Activated naive CD8-positive, alpha-beta T cell (primary cell): ENCODE measurements around the gene PPM1H.
"Not testable (repeated sequence)": the region's sequence is repeated elsewhere in the genome, so short reads cannot be mapped to it uniquely, and the experiment has no call there.

Experiments used
- H3K27ac Mint-ChIP-seq: one replicate; pipeline ENCODE4 v1.8.0; 2021; ENCODE audit warnings: mixed read lengths
- H3K27me3 Mint-ChIP-seq: one replicate; pipeline ENCODE4 v1.8.0; 2021; ENCODE audit warnings: mixed read lengths
- H3K36me3 Mint-ChIP-seq: one replicate; pipeline ENCODE4 v1.8.0; 2021; ENCODE audit warnings: mixed read lengths
- H3K4me1 Mint-ChIP-seq: one replicate; pipeline ENCODE4 v1.8.0; 2021; ENCODE audit warnings: low read depth, mixed read lengths
- H3K4me3 Mint-ChIP-seq: one replicate; pipeline ENCODE4 v1.8.0; 2021; ENCODE audit warnings: mild to moderate bottlenecking, mixed read lengths
- H3K9me3 Mint-ChIP-seq: one replicate; pipeline ENCODE4 v1.8.0; 2021; ENCODE audit warnings: low read depth, mixed read lengths

The PPM1H gene

DNA sequence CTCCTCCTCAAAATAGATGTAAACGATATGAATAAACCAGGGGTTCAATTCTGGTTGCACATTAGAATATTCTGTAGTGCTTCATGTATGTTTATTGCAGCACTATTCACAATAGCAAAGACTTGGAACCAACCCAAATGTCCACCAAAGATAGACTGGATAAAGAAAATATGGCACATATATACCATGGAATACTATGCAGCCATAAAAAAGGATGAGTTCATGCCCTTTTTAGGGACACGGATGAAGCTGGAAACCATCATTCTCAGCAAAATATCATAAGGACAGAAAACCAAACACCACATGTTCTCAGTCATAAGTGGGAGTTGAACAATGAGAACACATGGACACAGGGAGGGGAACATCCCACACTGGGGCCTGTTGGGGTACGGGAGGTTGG is 55.7 kb downstream of the PPM1H start:
- H3K27ac Mint-ChIP-seq, H3K27me3 Mint-ChIP-seq, H3K36me3 Mint-ChIP-seq, H3K4me1 Mint-ChIP-seq, H3K4me3 Mint-ChIP-seq, H3K9me3 Mint-ChIP-seq: not testable (repeated sequence)

DNA sequence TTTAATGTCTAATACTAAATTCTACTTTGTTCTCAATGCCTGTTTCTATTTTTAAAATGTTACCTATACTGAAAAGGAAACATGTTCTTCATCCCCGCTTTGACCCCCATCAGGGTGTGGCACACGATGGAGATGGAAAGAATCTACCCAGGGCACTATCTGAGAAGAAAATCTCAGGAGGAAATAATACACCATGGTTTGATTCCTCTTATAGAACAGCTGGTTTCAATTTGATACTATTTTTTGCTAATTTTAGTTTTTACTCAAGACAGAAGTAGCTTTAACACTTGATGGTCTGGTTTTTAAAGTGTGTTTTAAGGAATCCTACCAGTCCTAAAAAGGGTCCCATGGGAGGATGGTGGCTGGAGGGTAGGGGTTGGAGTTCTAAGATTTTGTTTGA is 56.7 kb downstream of the PPM1H start:
- Mint-ChIP-seq H3K4me1 (no peaks in the 10 kb centered on the region), H3K27ac (no peak overlapping the region), H3K36me3 (no peaks in the 10 kb centered on the region), H3K9me3 (no peaks in the 10 kb centered on the region), H3K4me3 (no peak overlapping the region), H3K27me3 (peaks cover 5% of the 10 kb centered on the region)

DNA sequence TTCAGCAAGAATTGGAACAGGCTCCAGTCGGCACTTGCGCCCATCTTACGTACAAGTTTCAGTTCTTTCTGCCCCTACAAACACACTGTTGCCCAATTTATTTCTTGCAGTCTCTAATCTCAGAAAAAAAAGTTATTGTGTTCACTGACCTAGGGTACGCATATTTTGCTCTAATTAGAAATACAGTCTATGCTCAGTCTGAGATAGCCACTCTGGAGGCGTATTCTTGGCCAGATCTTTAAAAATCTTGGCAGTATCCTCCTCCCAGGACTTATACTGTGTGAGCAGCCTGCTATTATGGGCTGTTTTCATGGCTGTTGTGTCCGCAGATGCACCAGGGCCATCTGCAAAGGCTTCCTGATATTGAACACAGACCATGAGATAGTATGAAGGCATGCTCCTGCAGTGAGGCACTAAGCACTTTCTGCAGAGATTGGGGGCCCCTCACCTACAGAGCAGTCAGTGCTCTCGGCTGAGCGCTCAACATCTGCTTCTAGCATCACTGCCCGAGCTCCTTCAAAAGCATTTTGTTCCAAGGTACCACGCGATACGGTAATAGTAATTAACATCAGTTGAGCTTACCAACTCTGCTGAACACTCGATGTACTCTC is 57.9 kb downstream of the PPM1H start:
- Mint-ChIP-seq H3K4me3 (no peak overlapping the region), H3K4me1 (no peaks in the 10 kb centered on the region), H3K27ac (no peak overlapping the region), H3K36me3 (no peaks in the 10 kb centered on the region), H3K9me3 (no peaks in the 10 kb centered on the region), H3K27me3 (peaks cover 5% of the 10 kb centered on the region)

DNA sequence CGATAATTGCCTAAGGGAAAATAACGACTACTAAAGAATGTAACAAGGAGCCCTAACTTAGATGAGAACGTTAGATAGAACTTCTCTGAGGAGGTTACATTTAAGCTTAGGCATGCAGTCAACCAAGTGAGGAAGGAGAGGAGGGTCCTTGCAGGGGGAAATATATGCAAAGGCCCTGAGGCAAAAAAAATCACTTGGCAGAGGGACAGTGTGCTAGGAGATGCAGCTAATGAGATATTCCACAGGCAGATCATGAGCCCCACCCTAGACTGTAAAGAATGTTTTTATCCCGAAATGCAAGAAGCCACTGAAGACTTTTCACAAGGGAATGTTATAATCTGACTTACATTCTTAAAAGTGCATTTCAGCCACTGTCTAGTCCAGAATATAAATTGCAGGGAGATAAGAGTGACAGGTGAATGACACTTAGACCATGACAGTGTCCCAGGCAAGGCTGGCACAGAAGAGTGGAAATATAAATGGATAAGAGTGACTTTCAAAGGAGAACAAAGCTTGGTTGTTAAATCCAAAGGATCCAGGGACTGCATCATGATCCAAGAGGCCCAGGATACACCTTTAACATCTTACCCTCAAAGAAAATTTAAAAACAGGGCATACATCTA is 61.0 kb downstream of the PPM1H start:
- no peak overlapping the region for H3K27ac Mint-ChIP-seq
- no peaks in the 10 kb centered on the region for H3K36me3 Mint-ChIP-seq
- H3K4me3 Mint-ChIP-seq, result no peak overlapping the region
- H3K9me3 Mint-ChIP-seq, result no peaks in the 10 kb centered on the region
- H3K4me1 Mint-ChIP-seq, result no peaks in the 10 kb centered on the region
- peaks cover 10% of the 10 kb centered on the region for H3K27me3 Mint-ChIP-seq

DNA sequence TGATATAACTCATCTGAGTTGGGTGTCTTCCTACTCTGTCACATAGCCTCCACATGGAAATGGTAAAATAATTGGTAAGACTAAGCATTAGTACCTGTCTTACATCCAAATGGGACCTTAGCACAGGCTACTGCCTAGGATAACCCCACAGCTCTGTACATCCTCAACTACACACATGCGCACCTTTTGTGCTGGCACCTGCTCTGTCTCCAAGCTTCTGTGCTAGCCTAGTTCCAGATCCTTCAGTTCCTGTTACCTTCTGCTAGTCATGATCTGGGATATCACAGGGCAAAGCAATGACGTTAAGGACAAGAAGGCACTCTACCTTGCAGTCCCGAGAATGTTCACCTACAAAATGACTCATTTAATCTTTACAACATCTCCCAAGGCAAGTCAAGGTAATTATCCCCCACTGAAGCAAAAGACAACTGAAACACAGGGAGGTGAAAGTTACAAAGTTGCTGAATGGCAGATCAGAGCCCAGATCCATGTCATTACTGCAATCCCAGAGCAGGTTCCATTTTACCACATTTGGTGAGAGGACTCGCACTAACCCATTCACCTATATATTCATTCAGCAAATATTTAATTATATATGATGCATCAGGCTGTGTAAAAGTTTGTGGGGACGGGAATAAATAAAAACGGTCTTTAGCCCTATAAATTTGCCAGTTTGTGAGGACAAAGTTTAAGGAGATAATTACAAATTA is 61.7 kb downstream of the PPM1H start:
- Mint-ChIP-seq H3K4me3 (no peak overlapping the region), H3K27ac (no peak overlapping the region), H3K36me3 (no peaks in the 10 kb centered on the region), H3K9me3 (no peaks in the 10 kb centered on the region), H3K27me3 (peaks cover 10% of the 10 kb centered on the region), H3K4me1 (no peaks in the 10 kb centered on the region)

DNA sequence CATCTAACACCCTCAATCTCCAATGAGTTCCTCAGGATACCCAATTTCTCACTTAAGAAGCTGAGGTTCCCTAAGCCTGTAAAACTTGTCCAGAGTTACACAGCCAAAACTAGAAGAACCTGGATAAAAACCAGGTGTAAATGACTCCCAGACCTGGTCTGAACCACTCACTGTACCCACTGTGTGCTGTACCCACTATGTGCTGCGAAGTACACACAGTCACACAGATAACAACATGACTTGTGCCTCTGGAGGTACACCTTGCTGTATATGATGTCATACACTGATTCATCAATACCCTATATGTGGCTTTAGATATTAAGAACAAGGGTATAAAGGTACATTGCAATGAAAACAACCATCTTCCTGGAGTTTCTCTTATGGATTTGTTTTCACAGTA is 66.1 kb downstream of the PPM1H start:
- no peaks in the 10 kb centered on the region for H3K36me3 Mint-ChIP-seq
- no peak overlapping the region for H3K27ac Mint-ChIP-seq
- no peaks in the 10 kb centered on the region for H3K9me3 Mint-ChIP-seq
- H3K4me3 Mint-ChIP-seq, result no peak overlapping the region
- H3K27me3 Mint-ChIP-seq, result peaks cover 6% of the 10 kb centered on the region
- no peaks in the 10 kb centered on the region for H3K4me1 Mint-ChIP-seq

DNA sequence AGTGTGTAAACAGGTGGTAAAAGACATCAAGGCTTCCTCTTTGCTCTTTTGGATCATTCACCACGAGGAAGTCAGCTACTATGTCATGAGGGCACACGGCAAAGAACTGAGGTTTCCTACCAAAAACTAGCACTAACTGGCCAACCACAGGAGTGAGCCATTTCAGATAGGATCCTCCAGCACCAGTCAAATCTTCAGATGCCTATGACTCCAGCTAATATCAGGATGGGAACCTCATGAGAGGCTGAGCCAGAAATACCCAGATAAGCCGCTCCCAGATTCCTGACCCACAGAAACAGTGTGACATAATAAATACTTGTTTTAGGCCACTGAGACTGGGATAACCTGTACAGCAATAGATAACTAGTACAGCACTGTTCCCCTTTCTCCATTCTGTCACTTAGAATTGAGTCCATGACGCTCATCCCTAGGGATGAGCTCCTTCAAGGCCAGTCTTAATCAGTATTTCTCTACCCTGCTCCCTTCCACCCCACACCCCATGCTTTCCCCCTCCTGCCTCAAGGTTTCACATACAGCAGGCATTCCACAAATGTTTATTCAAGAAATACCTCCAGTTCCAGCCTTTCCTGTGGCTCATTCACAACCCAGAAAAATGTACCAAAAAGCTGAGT is 68.4 kb downstream of the PPM1H start:
- no peaks in the 10 kb centered on the region for H3K36me3 Mint-ChIP-seq
- H3K27me3 Mint-ChIP-seq, result peaks cover 6% of the 10 kb centered on the region
- no peak overlapping the region for H3K27ac Mint-ChIP-seq
- no peak overlapping the region for H3K4me3 Mint-ChIP-seq
- no peaks in the 10 kb centered on the region for H3K9me3 Mint-ChIP-seq
- no peaks in the 10 kb centered on the region for H3K4me1 Mint-ChIP-seq

DNA sequence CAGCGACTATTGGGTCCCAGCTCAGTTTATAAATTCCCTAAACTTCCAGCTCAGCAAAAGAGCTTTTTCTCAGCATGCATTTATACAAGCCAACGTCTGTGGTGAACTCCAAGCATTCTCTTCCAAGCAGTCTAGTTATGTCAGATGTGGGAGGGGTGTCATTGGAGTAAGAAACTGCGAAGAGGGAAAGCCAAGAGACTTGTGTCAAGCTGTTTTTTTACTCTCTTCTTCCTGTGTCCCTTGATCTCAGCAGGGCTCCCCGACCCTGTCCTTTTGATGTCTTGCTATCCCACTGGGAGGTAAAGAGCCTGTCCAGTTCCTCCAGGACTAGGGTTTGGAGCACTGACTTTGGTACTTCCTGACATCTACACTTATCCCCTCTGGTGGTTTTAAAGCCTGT is 69.0 kb downstream of the PPM1H start:
- Mint-ChIP-seq H3K9me3 (no peaks in the 10 kb centered on the region), H3K4me3 (no peak overlapping the region), H3K27ac (no peak overlapping the region), H3K27me3 (peaks cover 6% of the 10 kb centered on the region), H3K4me1 (no peaks in the 10 kb centered on the region), H3K36me3 (no peaks in the 10 kb centered on the region)

DNA sequence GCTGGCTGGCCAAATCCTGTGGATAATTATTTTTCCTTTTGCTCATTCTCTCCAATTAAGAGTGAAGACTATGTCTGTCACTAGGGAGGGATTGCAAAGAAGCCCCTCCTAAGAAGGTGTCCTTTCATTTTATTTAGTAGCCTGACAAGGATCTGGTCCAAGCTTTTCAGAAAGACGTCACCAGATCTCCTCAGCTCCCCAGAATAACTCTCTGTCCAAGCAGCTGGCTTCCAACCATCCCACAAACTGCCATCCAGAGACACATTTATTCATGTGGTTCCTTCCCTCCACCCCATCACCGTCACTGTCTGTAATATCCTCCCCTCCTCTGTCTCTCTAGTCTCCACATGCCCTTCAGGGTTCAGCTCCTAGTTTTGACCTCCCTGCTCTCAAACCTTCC is 69.9 kb downstream of the PPM1H start:
- H3K9me3 Mint-ChIP-seq, result no peaks in the 10 kb centered on the region
- no peaks in the 10 kb centered on the region for H3K4me1 Mint-ChIP-seq
- no peaks in the 10 kb centered on the region for H3K36me3 Mint-ChIP-seq
- H3K27me3 Mint-ChIP-seq, result peaks cover 4% of the 10 kb centered on the region
- no peak overlapping the region for H3K27ac Mint-ChIP-seq
- no peak overlapping the region for H3K4me3 Mint-ChIP-seq

DNA sequence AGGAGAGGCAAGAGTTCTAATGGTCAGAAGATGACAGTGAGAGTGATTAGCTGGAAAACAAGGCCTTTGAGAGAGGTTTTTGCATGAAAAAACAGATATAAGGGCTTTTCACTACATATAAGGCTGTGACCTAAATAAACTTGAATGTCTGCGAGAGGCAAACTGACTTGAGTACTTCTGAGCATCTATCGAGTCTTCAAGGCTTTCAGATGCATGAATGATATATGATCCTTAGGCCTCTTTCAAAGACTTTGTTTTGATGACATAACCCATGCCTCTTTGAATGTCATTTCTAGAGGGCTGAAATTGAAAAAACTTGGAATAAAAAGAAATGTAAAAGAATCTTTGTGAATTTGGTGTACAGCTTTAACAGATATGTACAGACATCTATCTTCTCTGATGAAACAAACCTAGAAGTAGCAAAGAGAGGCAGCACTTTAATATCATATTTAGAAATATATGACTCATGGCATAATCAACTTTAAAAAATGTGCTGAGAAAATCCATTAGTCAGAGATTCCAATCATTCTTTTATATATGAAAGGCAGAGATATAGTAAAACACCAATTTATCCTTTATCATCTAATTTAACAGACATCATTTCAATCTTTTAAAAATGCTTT is 72.6 kb downstream of the PPM1H start:
- Mint-ChIP-seq H3K4me1 (no peaks in the 10 kb centered on the region), H3K4me3 (no peak overlapping the region), H3K36me3 (no peaks in the 10 kb centered on the region), H3K27ac (no peak overlapping the region), H3K9me3 (no peaks in the 10 kb centered on the region), H3K27me3 (peaks cover 2% of the 10 kb centered on the region)

DNA sequence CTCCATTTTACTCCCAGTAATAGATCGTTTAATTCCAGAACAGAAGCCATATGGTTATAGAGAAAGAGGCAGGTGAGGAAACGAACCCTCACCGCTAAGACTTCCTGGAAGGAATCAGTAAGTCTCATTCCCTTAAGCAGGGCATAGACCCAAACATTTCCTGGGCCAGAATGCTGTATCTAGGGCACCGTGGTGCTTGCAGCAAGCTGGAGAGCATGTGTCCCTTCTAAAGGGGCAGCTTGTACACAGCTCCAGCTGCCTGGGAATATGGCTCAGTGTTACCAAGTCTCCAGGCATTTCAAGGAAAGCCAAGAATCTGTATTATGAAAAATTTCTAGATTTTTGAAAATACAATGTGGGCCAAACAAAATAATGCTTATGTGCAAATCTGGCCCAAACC is 73.4 kb downstream of the PPM1H start:
- Mint-ChIP-seq H3K27ac (no peak overlapping the region), H3K9me3 (no peaks in the 10 kb centered on the region), H3K4me1 (no peaks in the 10 kb centered on the region), H3K4me3 (no peak overlapping the region), H3K27me3 (peaks cover 2% of the 10 kb centered on the region), H3K36me3 (no peaks in the 10 kb centered on the region)

DNA sequence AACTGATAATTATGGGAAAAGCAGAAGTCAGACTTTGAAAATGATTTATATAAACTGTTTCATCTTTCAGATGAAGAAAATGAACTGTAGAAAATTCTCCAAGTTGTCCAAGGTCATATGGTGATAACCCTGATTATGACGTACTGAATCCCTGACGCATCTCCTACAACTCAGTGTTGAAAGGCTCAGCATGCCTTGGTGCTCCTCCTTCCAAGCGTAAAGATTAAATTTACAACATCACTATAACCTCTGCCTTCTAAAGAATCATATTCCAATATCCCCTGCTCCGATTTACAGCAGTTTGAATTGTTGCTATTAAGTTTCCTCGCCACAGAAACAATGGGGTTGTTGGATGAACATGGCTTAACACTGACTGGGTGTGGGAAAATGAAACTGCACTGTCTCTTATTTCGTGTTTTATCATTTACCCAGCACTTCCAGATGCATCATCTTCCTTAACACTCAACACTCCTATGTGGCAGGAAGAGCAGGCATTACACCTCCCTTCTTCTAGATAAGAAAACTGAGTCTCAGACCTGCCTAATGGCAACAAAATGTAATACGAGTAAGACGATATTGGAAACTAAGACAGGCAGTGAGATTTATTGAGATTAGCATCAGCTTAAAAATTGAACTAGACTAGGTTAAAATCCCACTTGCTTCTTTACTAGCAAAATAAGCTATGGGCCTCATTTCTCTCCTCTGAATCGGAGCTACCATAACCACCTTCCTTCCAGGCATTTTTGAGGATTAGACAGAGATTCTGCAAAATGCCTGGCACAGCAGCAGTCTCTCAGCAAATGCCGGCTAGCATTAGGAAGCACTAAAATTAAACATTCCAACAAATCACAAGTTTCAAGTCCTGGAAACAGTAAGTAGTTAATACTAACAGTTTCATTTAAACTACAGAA is 74.2 kb downstream of the PPM1H start:
- H3K9me3 Mint-ChIP-seq, result no peaks in the 10 kb centered on the region
- no peak overlapping the region for H3K4me3 Mint-ChIP-seq
- no peaks in the 10 kb centered on the region for H3K36me3 Mint-ChIP-seq
- H3K27me3 Mint-ChIP-seq, result peaks cover 2% of the 10 kb centered on the region
- H3K27ac Mint-ChIP-seq, result no peak overlapping the region
- no peaks in the 10 kb centered on the region for H3K4me1 Mint-ChIP-seq

DNA sequence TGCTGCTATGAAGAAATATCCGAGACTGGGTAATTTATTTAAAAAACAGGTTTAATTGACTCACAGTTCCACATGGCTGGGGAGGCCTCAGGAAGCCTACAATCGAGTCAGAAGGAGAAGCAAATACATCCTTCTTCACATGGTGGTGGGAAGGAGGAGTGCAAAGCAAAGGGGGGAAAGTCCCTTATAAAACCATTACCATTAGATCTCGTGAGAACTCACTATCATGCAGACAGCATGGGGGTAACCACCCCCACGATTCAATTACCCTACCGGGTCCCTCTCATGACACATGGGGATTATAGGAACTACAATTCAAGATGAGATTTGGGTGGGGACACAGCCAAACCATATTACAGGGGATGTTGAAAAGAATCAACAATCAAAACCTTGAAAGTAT is 74.9 kb downstream of the PPM1H start:
- H3K4me3 Mint-ChIP-seq, result no peak overlapping the region
- no peaks in the 10 kb centered on the region for H3K9me3 Mint-ChIP-seq
- peaks cover 2% of the 10 kb centered on the region for H3K27me3 Mint-ChIP-seq
- H3K36me3 Mint-ChIP-seq, result no peaks in the 10 kb centered on the region
- no peak overlapping the region for H3K27ac Mint-ChIP-seq
- H3K4me1 Mint-ChIP-seq, result no peaks in the 10 kb centered on the region

DNA sequence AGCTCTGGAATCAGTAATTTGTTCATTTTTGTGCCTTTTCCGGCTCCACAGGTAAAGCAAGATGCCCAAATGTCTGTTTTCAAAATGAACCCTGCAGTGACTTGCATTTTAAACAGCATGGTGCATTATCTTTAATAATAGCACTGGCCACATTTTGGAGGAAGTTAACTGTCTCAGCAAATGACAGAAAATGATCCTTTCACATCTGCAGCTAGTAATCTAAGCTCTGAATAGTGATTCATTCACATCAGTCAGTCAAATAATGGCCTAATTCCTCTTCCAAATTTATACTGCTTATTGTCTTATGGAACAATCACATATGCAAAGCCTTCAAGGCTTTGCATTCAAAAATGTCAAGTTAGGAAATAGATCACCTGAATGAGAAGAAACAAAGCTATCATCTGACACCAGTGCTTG is 75.6 kb downstream of the PPM1H start:
- no peak overlapping the region for H3K27ac Mint-ChIP-seq
- no peaks in the 10 kb centered on the region for H3K9me3 Mint-ChIP-seq
- H3K4me1 Mint-ChIP-seq, result no peaks in the 10 kb centered on the region
- peaks cover 2% of the 10 kb centered on the region for H3K27me3 Mint-ChIP-seq
- no peak overlapping the region for H3K4me3 Mint-ChIP-seq
- H3K36me3 Mint-ChIP-seq, result no peaks in the 10 kb centered on the region
